Dendritic cell treated with granulocyte-macrophage colony-stimulating factor and Interleukin-4, amounts not matched to agents 40 ng/mL and 50 ng/mL, for 4 days (primary cell): ENCODE measurements around the gene LRRC30.

ENCODE experiments used
- H3K27ac Mint-ChIP-seq: one replicate; pipeline ENCODE4 v1.8.0; 2022; ENCODE audit warnings: mild to moderate bottlenecking, mixed read lengths
- H3K27me3 Mint-ChIP-seq: one replicate; pipeline ENCODE4 v1.8.0; 2022; ENCODE audit warnings: mild to moderate bottlenecking, mixed read lengths
- H3K36me3 Mint-ChIP-seq: one replicate; pipeline ENCODE4 v1.8.0; 2022; ENCODE audit warnings: low read depth, mixed read lengths
- H3K4me1 Mint-ChIP-seq: one replicate; pipeline ENCODE4 v1.8.0; 2022; ENCODE audit warnings: low read depth, mixed read lengths
- H3K4me3 Mint-ChIP-seq: one replicate; pipeline ENCODE4 v1.8.0; 2022; ENCODE audit warnings: mild to moderate bottlenecking, moderate library complexity, mixed read lengths
- H3K9me3 Mint-ChIP-seq: one replicate; pipeline ENCODE4 v1.8.0; 2022; ENCODE audit warnings: mixed read lengths
- intact Hi-C: fragments of 100-400 bp; cut with micrococcal nuclease; formaldehyde crosslinking; loops from one replicate; pipeline ENCODE4 v1.15.0; 2022

The LRRC30 gene

GRCh38 chr18:7221424-7222155, 9.3 kb upstream of the LRRC30 start:
- Mint-ChIP-seq H3K9me3 (no peaks in the 10 kb centered on the region), H3K4me1 (no peaks in the 10 kb centered on the region), H3K27me3 (peaks cover 2% of the 10 kb centered on the region), H3K27ac (no peak overlapping the region), H3K36me3 (no peaks in the 10 kb centered on the region), H3K4me3 (no peak overlapping the region)
- intact Hi-C loops = loop anchor here (5.0 kb wide), 1 partner anchor 346 kb away; the partner anchor contains the start of gene PTPRM

- H3K27me3 Mint-ChIP-seq = peaks cover 2% of the 10 kb centered on the region
- H3K9me3 Mint-ChIP-seq = no peaks in the 10 kb centered on the region
- H3K4me3 Mint-ChIP-seq = no peak overlapping the region
- H3K4me1 Mint-ChIP-seq = no peaks in the 10 kb centered on the region
- H3K36me3 Mint-ChIP-seq = no peaks in the 10 kb centered on the region
- intact Hi-C loops = loop anchor here (5.0 kb wide), 1 partner anchor 343 kb away; the partner anchor contains the start of gene PTPRM
- H3K27ac Mint-ChIP-seq = no peak overlapping the region
Measured at GRCh38 chr18:7224198-7224597, 6.7 kb upstream of the LRRC30 start.

GRCh38 chr18:7232218-7232617, 1.3 kb downstream of the LRRC30 start:
- intact Hi-C loops = no loop called here
- Mint-ChIP-seq H3K4me3 (no peak overlapping the region), H3K9me3 (no peaks in the 10 kb centered on the region), H3K27me3 (peaks cover 5% of the 10 kb centered on the region), H3K36me3 (no peaks in the 10 kb centered on the region), H3K4me1 (no peaks in the 10 kb centered on the region), H3K27ac (no peak overlapping the region)

GRCh38 chr18:7233134-7233810, 2.4 kb downstream of the LRRC30 start:
- H3K27ac Mint-ChIP-seq = no peak overlapping the region
- H3K36me3 Mint-ChIP-seq = no peaks in the 10 kb centered on the region
- H3K4me3 Mint-ChIP-seq = no peak overlapping the region
- intact Hi-C loops = no loop called here
- no peaks in the 10 kb centered on the region for H3K4me1 Mint-ChIP-seq
- peaks cover 5% of the 10 kb centered on the region for H3K27me3 Mint-ChIP-seq
- H3K9me3 Mint-ChIP-seq = no peaks in the 10 kb centered on the region

- H3K4me1 Mint-ChIP-seq = no peaks in the 10 kb centered on the region
- intact Hi-C loops = no loop called here
- no peak overlapping the region for H3K4me3 Mint-ChIP-seq
- H3K27ac Mint-ChIP-seq = no peak overlapping the region
- no peaks in the 10 kb centered on the region for H3K36me3 Mint-ChIP-seq
- peaks cover 5% of the 10 kb centered on the region for H3K27me3 Mint-ChIP-seq
- no peaks in the 10 kb centered on the region for H3K9me3 Mint-ChIP-seq
Measured at GRCh38 chr18:7234091-7234490, 3.2 kb downstream of the LRRC30 start.

- Mint-ChIP-seq H3K27me3 (peaks cover 5% of the 10 kb centered on the region), H3K27ac (no peak overlapping the region), H3K9me3 (no peaks in the 10 kb centered on the region), H3K4me3 (no peak overlapping the region), H3K4me1 (no peaks in the 10 kb centered on the region), H3K36me3 (no peaks in the 10 kb centered on the region)
- intact Hi-C loops = no loop called here
Measured at GRCh38 chr18:7234956-7235355, 4.1 kb downstream of the LRRC30 start.

GRCh38 chr18:7236072-7236471, 5.2 kb downstream of the LRRC30 start:
- H3K9me3 Mint-ChIP-seq = no peaks in the 10 kb centered on the region
- H3K27me3 Mint-ChIP-seq = peaks cover 5% of the 10 kb centered on the region
- H3K36me3 Mint-ChIP-seq = no peaks in the 10 kb centered on the region
- no peaks in the 10 kb centered on the region for H3K4me1 Mint-ChIP-seq
- no peak overlapping the region for H3K4me3 Mint-ChIP-seq
- intact Hi-C loops = no loop called here
- H3K27ac Mint-ChIP-seq = no peak overlapping the region

GRCh38 chr18:7236933-7237332, 6.0 kb downstream of the LRRC30 start:
- H3K9me3 Mint-ChIP-seq = no peaks in the 10 kb centered on the region
- intact Hi-C loops = no loop called here
- H3K36me3 Mint-ChIP-seq = no peaks in the 10 kb centered on the region

GRCh38 chr18:7237673-7238272, 6.9 kb downstream of the LRRC30 start:
- no peaks in the 10 kb centered on the region for H3K4me1 Mint-ChIP-seq
- no peak overlapping the region for H3K4me3 Mint-ChIP-seq
- intact Hi-C loops = no loop called here
- no peak overlapping the region for H3K27ac Mint-ChIP-seq
- no peaks in the 10 kb centered on the region for H3K36me3 Mint-ChIP-seq
- H3K27me3 Mint-ChIP-seq = peaks cover 5% of the 10 kb centered on the region
- no peaks in the 10 kb centered on the region for H3K9me3 Mint-ChIP-seq

More at GRCh38 chr18:7236933-7237332, 6.0 kb downstream of the LRRC30 start:
- H3K27ac Mint-ChIP-seq = no peak overlapping the region
- peaks cover 5% of the 10 kb centered on the region for H3K27me3 Mint-ChIP-seq
- no peak overlapping the region for H3K4me3 Mint-ChIP-seq
- no peaks in the 10 kb centered on the region for H3K4me1 Mint-ChIP-seq

GRCh38 chr18:7242926-7243325, 12.0 kb downstream of the LRRC30 start:
- Mint-ChIP-seq H3K27ac (no peak overlapping the region), H3K4me3 (no peak overlapping the region), H3K9me3 (no peaks in the 10 kb centered on the region), H3K4me1 (no peaks in the 10 kb centered on the region), H3K27me3 (no peaks in the 10 kb centered on the region), H3K36me3 (no peaks in the 10 kb centered on the region)
- intact Hi-C loops = no loop called here

GRCh38 chr18:7248877-7249276, 18.0 kb downstream of the LRRC30 start:
- H3K4me1 Mint-ChIP-seq = no peaks in the 10 kb centered on the region
- peaks cover 1% of the 10 kb centered on the region for H3K27me3 Mint-ChIP-seq
- H3K9me3 Mint-ChIP-seq = no peaks in the 10 kb centered on the region
- no peaks in the 10 kb centered on the region for H3K36me3 Mint-ChIP-seq
- no peak overlapping the region for H3K27ac Mint-ChIP-seq
- H3K4me3 Mint-ChIP-seq = no peak overlapping the region
- intact Hi-C loops = no loop called here

- H3K36me3 Mint-ChIP-seq = no peaks in the 10 kb centered on the region
Measured at GRCh38 chr18:7254163-7254562, 23.3 kb downstream of the LRRC30 start.

GRCh38 chr18:7255054-7255453, 24.2 kb downstream of the LRRC30 start:
- Mint-ChIP-seq H3K27me3 (peaks cover 5% of the 10 kb centered on the region), H3K9me3 (no peaks in the 10 kb centered on the region), H3K4me1 (no peaks in the 10 kb centered on the region), H3K27ac (no peak overlapping the region), H3K36me3 (no peaks in the 10 kb centered on the region), H3K4me3 (no peak overlapping the region)
- intact Hi-C loops = no loop called here

More at GRCh38 chr18:7254163-7254562, 23.3 kb downstream of the LRRC30 start:
- Mint-ChIP-seq H3K4me3 (no peak overlapping the region), H3K27me3 (peaks cover 5% of the 10 kb centered on the region), H3K4me1 (no peaks in the 10 kb centered on the region), H3K27ac (no peak overlapping the region), H3K9me3 (no peaks in the 10 kb centered on the region)
- intact Hi-C loops = no loop called here

- intact Hi-C loops = no loop called here
- no peaks in the 10 kb centered on the region for H3K9me3 Mint-ChIP-seq
- H3K27me3 Mint-ChIP-seq = peaks cover 5% of the 10 kb centered on the region
- no peaks in the 10 kb centered on the region for H3K36me3 Mint-ChIP-seq
- H3K4me1 Mint-ChIP-seq = no peaks in the 10 kb centered on the region
- H3K4me3 Mint-ChIP-seq = no peak overlapping the region
- H3K27ac Mint-ChIP-seq = no peak overlapping the region
Measured at GRCh38 chr18:7255643-7256042, 24.8 kb downstream of the LRRC30 start.
